ENCODE results near the gene CACNA1C.

Gene CACNA1C

GRCh38 chr12:2613326-2614073 lies 560.7 kb downstream of the CACNA1C start:
- peaks cover 31% of the 10 kb centered on the region for H3K36me3 ChIP-seq (ENCODE audit: control insufficient read depth, insufficient read depth, low read length, severe bottlenecking)
- H3K4me3 ChIP-seq (ENCODE audit: low read length), result no peak overlapping the region
- DNase-seq (ENCODE audit: low read depth), result peak; percentile 99
- H3K27me3 ChIP-seq (replicated peaks; ENCODE audit: control insufficient read depth, insufficient read depth, low read length), result no peaks in the 10 kb centered on the region
- peaks cover 27% of the 10 kb centered on the region for H3K4me1 ChIP-seq (ENCODE audit: control insufficient read depth, insufficient read depth, low read length)
- peak overlapping the region; percentile 55 for H3K9ac ChIP-seq (ENCODE audit: low read length)
- H3K9me3 ChIP-seq (ENCODE audit: control insufficient read depth, low read length), result no peaks in the 10 kb centered on the region

DNA sequence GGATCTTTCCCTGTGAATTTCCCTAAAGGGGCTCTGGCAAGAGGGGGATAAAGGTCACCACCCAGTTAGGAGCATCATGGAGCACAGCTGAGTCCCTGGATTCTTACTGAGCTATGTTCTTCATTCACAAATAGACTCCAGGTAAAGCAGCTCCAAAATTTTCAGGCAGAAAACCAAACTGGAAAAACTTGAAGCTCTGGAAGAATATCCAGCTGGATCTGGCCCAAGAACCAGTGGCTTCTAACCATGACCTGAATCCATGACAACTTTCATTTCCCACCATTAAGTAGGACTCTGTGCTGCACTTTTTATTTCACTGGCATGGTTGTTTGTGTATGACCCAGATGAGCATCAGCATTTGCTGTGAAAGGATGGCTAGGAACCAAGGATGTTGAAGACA lies 561.6 kb downstream of the CACNA1C start:
- peaks cover 30% of the 10 kb centered on the region for H3K36me3 ChIP-seq (ENCODE audit: control insufficient read depth, insufficient read depth, low read length, severe bottlenecking)
- H3K4me3 ChIP-seq (ENCODE audit: low read length), result no peak overlapping the region
- H3K4me1 ChIP-seq (ENCODE audit: control insufficient read depth, insufficient read depth, low read length), result peaks cover 27% of the 10 kb centered on the region
- H3K27me3 ChIP-seq (replicated peaks; ENCODE audit: control insufficient read depth, insufficient read depth, low read length), result no peaks in the 10 kb centered on the region
- H3K9me3 ChIP-seq (ENCODE audit: control insufficient read depth, low read length), result no peaks in the 10 kb centered on the region
- peak overlapping the region; percentile 26 for H3K9ac ChIP-seq (ENCODE audit: low read length)
- peak; percentile 15 for DNase-seq (ENCODE audit: low read depth)

- Histone ChIP-seq H3K9ac (ENCODE audit: low read length) (no peak overlapping the region), H3K36me3 (ENCODE audit: control insufficient read depth, insufficient read depth, low read length, severe bottlenecking) (peaks cover 35% of the 10 kb centered on the region), H3K9me3 (ENCODE audit: control insufficient read depth, low read length) (no peaks in the 10 kb centered on the region), H3K4me1 (ENCODE audit: control insufficient read depth, insufficient read depth, low read length) (peaks cover 27% of the 10 kb centered on the region), H3K4me3 (ENCODE audit: low read length) (no peak overlapping the region), H3K27me3 (replicated peaks; ENCODE audit: control insufficient read depth, insufficient read depth, low read length) (no peaks in the 10 kb centered on the region)
- no peak for DNase-seq (ENCODE audit: low read depth)
Measured at GRCh38 chr12:2615665-2616402, 563.0 kb downstream of the CACNA1C start.

DNA sequence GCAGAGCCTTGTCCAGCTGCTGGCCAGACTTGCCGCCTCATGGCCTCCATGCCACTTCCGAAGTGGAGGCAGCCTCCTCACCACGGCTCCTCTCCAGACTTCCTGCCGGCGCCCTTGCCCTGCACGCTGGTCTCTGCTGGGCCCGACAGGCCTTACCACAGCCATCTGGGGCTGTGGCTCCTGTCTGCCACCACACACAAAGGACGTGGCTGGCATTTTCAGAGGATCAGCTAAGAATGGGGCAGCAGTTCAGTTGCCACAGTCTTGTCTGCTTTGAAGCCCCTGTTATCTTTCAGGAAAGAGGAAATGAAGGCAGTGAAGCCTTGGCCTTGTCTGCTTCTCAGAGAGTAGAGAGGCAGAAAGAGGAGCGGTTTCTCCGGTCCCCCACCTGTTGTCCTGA lies 564.0 kb downstream of the CACNA1C start:
- Histone ChIP-seq H3K9me3 (ENCODE audit: control insufficient read depth, low read length) (no peaks in the 10 kb centered on the region), H3K36me3 (ENCODE audit: control insufficient read depth, insufficient read depth, low read length, severe bottlenecking) (peaks cover 42% of the 10 kb centered on the region), H3K4me1 (ENCODE audit: control insufficient read depth, insufficient read depth, low read length) (peaks cover 27% of the 10 kb centered on the region), H3K9ac (ENCODE audit: low read length) (no peak overlapping the region), H3K4me3 (ENCODE audit: low read length) (no peak overlapping the region), H3K27me3 (replicated peaks; ENCODE audit: control insufficient read depth, insufficient read depth, low read length) (no peaks in the 10 kb centered on the region)
- no peak for DNase-seq (ENCODE audit: low read depth)

- no peak for DNase-seq (ENCODE audit: low read depth)
- Histone ChIP-seq H3K27me3 (replicated peaks; ENCODE audit: control insufficient read depth, insufficient read depth, low read length) (no peaks in the 10 kb centered on the region), H3K4me3 (ENCODE audit: low read length) (no peak overlapping the region), H3K4me1 (ENCODE audit: control insufficient read depth, insufficient read depth, low read length) (peaks cover 25% of the 10 kb centered on the region), H3K36me3 (ENCODE audit: control insufficient read depth, insufficient read depth, low read length, severe bottlenecking) (peaks cover 39% of the 10 kb centered on the region), H3K9ac (ENCODE audit: low read length) (no peak overlapping the region), H3K9me3 (ENCODE audit: control insufficient read depth, low read length) (no peaks in the 10 kb centered on the region)
Measured at GRCh38 chr12:2617365-2617764, 564.6 kb downstream of the CACNA1C start.

DNA sequence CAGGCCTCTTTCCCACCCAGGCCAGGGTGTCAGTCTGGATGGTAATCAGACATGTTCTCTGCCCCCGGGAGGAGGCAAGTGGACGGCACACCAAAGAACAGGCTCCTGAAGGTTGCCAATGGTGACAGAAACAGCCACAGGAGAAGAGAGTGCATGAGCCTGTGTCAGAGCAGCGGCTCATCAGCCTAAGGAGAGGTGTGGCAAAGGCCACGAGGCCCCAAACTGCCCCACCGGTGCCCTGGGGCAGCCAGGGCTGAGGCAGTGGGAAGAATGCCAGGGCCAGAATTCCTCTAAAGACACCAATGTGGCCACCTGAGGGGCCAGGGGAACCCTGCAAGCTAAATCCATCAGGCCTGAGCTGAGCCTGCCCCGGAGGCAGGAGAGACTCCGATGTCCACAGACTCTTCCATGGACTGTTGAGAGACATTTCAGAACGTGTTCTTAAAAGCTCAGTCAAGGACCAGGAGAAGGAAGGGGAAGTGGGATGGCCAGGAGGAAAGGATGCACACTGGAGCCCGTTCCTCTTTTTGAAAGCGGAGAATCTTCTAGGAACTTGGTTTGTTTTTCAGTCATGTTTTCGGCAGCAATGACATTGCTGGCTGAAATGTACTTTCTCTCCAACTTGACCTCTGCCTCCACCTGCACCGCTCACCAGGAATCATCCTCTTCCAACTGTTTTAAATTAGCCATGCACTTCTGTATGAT lies 565.7 kb downstream of the CACNA1C start:
- no peak for DNase-seq (ENCODE audit: low read depth)
- no peak overlapping the region for H3K4me3 ChIP-seq (ENCODE audit: low read length)

DNA sequence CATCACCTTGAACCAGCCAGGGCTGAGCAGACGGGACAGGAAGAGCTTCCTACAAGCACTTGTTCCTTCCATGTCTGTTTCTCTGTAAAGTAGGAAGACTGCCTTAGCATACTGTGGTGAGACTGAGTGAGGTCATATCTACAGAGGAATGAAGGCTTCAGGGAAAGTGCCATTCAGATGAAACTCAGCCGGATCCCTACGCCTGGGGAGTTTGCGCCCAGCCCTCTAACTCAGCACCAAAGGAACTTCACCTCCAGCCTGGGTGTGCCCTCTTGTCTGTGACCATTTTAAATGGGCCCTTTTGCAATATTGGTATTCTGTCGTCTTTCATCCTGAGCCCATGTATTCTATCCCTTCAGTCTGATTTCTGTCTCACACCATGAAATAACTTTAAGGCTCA lies 566.3 kb downstream of the CACNA1C start:
- H3K4me3 ChIP-seq (ENCODE audit: low read length), result no peak overlapping the region
- no peaks in the 10 kb centered on the region for H3K9me3 ChIP-seq (ENCODE audit: control insufficient read depth, low read length)
- peaks cover 9% of the 10 kb centered on the region for H3K4me1 ChIP-seq (ENCODE audit: control insufficient read depth, insufficient read depth, low read length)
- peaks cover 42% of the 10 kb centered on the region for H3K36me3 ChIP-seq (ENCODE audit: control insufficient read depth, insufficient read depth, low read length, severe bottlenecking)
- H3K9ac ChIP-seq (ENCODE audit: low read length), result no peak overlapping the region
- no peak for DNase-seq (ENCODE audit: low read depth)
- H3K27me3 ChIP-seq (replicated peaks; ENCODE audit: control insufficient read depth, insufficient read depth, low read length), result no peaks in the 10 kb centered on the region

More for the DNA sequence above, 565.7 kb downstream of the CACNA1C start:
- Histone ChIP-seq H3K9me3 (ENCODE audit: control insufficient read depth, low read length) (no peaks in the 10 kb centered on the region), H3K36me3 (ENCODE audit: control insufficient read depth, insufficient read depth, low read length, severe bottlenecking) (peaks cover 39% of the 10 kb centered on the region), H3K4me1 (ENCODE audit: control insufficient read depth, insufficient read depth, low read length) (peaks cover 14% of the 10 kb centered on the region), H3K9ac (ENCODE audit: low read length) (no peak overlapping the region), H3K27me3 (replicated peaks; ENCODE audit: control insufficient read depth, insufficient read depth, low read length) (no peaks in the 10 kb centered on the region)

DNA sequence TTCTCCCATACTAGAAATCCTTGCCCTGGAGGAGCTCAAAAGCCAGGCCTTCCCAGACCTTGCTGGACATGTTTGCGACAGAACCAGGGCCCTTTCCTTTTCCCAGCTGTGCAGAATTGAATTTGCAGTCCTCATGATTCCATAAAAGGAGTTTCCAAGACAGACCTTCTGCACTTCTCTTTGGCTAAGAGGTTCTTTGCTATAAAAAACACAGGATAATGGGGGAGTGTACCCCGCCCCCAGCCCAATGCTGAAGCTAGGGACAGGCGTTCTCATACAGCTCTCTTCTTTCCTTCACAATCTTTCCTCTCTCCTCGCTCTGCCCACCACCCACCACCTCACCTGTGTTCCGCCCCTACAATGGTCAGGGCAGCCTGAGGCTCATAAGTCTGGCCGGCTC lies 569.7 kb downstream of the CACNA1C start:
- H3K4me3 ChIP-seq (ENCODE audit: low read length), result no peak overlapping the region
- H3K9me3 ChIP-seq (ENCODE audit: control insufficient read depth, low read length), result no peaks in the 10 kb centered on the region
- DNase-seq (ENCODE audit: low read depth), result no peak
- H3K36me3 ChIP-seq (ENCODE audit: control insufficient read depth, insufficient read depth, low read length, severe bottlenecking), result peaks cover 35% of the 10 kb centered on the region
- no peaks in the 10 kb centered on the region for H3K27me3 ChIP-seq (replicated peaks; ENCODE audit: control insufficient read depth, insufficient read depth, low read length)
- H3K4me1 ChIP-seq (ENCODE audit: control insufficient read depth, insufficient read depth, low read length), result no peaks in the 10 kb centered on the region
- H3K9ac ChIP-seq (ENCODE audit: low read length), result no peak overlapping the region

- no peak for DNase-seq (ENCODE audit: low read depth)
- H3K4me1 ChIP-seq (ENCODE audit: control insufficient read depth, insufficient read depth, low read length), result no peaks in the 10 kb centered on the region
- no peak overlapping the region for H3K9ac ChIP-seq (ENCODE audit: low read length)
- peaks cover 43% of the 10 kb centered on the region for H3K36me3 ChIP-seq (ENCODE audit: control insufficient read depth, insufficient read depth, low read length, severe bottlenecking)
- no peaks in the 10 kb centered on the region for H3K9me3 ChIP-seq (ENCODE audit: control insufficient read depth, low read length)
- no peak overlapping the region for H3K4me3 ChIP-seq (ENCODE audit: low read length)
- no peaks in the 10 kb centered on the region for H3K27me3 ChIP-seq (replicated peaks; ENCODE audit: control insufficient read depth, insufficient read depth, low read length)
Measured at GRCh38 chr12:2623472-2623871, 570.7 kb downstream of the CACNA1C start.

GRCh38 chr12:2624543-2625288 lies 571.9 kb downstream of the CACNA1C start:
- Histone ChIP-seq H3K36me3 (ENCODE audit: control insufficient read depth, insufficient read depth, low read length, severe bottlenecking) (peaks cover 35% of the 10 kb centered on the region), H3K4me3 (ENCODE audit: low read length) (no peak overlapping the region), H3K4me1 (ENCODE audit: control insufficient read depth, insufficient read depth, low read length) (no peaks in the 10 kb centered on the region), H3K9ac (ENCODE audit: low read length) (no peak overlapping the region), H3K9me3 (ENCODE audit: control insufficient read depth, low read length) (no peaks in the 10 kb centered on the region), H3K27me3 (replicated peaks; ENCODE audit: control insufficient read depth, insufficient read depth, low read length) (no peaks in the 10 kb centered on the region)
- peak; percentile 78 for DNase-seq (ENCODE audit: low read depth)

- no peak overlapping the region for H3K9ac ChIP-seq (ENCODE audit: low read length)
- H3K9me3 ChIP-seq (ENCODE audit: control insufficient read depth, low read length), result no peaks in the 10 kb centered on the region
- no peaks in the 10 kb centered on the region for H3K27me3 ChIP-seq (replicated peaks; ENCODE audit: control insufficient read depth, insufficient read depth, low read length)
- no peak for DNase-seq (ENCODE audit: low read depth)
- H3K36me3 ChIP-seq (ENCODE audit: control insufficient read depth, insufficient read depth, low read length, severe bottlenecking), result peaks cover 31% of the 10 kb centered on the region
- no peaks in the 10 kb centered on the region for H3K4me1 ChIP-seq (ENCODE audit: control insufficient read depth, insufficient read depth, low read length)
- no peak overlapping the region for H3K4me3 ChIP-seq (ENCODE audit: low read length)
Measured at GRCh38 chr12:2625289-2625612, 572.5 kb downstream of the CACNA1C start.
